Femur (tissue), 1 donor: ENCODE results near the gene EOLA2.
"Not testable (repeated sequence)": the region's sequence is repeated elsewhere in the genome, so short reads cannot be mapped to it uniquely, and the experiment has no call there.

Experiments
- DNase-seq: peaks from one replicate; pipeline ENCODE4 v3.0.0-alpha.2; 2017

Gene EOLA2

DNA sequence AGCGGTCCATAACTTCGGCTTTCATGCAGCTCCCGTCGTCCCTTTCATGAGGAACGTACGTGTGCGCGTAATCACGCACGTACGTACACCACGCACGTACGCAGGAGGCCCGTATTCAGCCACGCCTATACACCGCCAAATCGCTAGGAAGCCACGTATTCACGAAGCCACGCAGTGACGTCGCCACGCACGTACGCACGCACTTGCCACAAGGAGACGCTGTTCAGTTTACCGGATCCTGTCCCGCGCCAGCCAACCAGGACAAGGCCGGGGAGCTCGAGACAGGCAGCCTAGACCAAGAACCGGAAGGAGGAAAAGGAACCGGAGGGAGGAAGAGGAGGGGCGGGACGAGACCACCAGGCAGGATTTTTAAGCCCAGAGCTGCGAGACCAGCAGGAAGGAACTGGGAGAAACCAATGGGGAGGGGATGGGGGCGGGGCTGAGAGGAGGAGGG, at the start of gene EOLA2:
TSS of gene EOLA2 (minus strand) at position 65 of the 454 bp plus-strand sequence. CDS start 4,617 bp downstream, outside the sequence.
- peak; percentile 98 for DNase-seq

DNA sequence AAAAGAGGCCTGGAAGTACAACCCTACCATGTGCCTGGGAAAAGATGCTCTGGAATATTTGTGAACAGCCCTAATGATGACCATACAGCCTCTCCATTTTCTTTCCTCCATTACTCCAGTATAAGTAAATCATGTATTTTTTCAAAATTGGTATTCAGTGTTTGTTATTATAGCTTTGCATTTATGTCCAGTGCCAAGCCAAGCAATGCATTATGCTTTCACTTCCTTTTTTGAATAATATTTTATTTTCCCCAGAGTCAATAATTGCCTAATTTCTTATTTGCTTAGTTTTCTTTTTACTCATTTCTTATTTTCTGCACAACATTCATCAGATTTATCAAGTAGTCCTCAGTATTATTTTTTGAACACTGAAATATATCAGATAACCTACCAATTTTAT, 49.3 kb upstream of the EOLA2 start:
- no peak for DNase-seq

DNA sequence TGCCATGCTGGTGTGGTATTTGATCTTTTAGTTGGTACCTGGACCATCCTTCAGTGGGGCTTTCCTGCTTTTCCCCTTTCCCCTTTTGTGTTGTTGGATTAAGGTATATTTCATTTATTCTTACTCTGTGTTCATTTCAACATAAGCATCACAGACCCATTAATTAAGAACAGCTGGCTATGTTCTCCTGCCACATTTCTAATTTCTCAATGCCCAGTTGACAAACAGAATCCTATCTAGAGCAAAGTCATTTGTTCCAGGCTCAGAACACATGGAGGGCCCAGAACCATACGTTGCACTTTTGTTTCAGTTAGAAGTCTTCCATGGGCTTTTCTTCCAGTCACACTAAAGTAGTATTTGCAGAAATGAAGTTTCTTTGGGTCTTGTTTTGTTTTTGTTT, 46.1 kb upstream of the EOLA2 start:
- no peak for DNase-seq

DNA sequence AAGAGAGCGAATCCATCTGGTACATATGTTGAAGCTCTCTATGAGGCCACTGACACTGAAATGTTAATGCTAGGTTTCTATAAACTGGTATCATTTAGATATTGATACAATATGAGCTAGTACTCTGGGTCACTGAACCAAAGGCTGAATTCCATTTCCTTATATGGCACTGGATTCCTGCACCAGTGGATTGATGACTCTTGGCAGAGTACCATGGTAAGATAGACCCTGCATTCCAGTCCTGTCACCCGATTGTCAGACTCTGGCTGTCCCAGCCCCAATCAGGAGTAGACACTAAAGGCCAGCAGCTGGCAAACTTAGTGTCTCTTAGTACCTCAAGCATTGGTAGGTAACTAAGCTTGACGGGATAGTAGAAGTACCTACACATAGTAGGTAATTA, 44.0 kb upstream of the EOLA2 start:
- DNase-seq: no peak

DNA sequence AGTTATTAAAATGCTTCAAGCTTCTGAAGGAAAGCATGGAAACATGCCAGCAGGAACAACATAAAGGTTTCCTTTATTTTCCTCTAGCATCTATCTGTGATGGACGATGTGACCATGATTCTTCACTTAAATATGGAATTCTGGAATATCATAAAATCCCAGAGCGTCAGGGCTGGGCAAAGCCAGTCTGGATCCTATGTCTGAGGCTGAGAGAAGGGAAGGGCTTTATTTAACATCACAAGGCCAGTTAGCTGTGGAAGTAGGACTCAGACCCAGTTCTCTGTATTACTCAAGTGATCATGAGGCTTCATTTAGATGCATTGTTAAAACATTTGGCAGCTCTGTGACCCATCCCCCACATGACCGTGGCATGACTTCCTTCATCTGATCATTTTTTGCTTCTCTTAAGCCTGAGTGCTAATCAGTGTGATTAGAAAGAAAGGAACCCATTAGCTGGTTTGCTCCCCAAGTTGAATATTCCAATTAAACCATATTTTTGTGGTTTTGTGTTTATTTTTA, 40.9 kb upstream of the EOLA2 start:
- DNase-seq: no peak

- DNase-seq: peak; percentile 63
Measured at GRCh38 chrX:149962859-149963757, 24.8 kb upstream of the EOLA2 start.

GRCh38 chrX:149962010-149962409, 23.7 kb upstream of the EOLA2 start:
- DNase-seq: no peak

- DNase-seq: no peak
Measured at GRCh38 chrX:149961572-149961971, 23.3 kb upstream of the EOLA2 start.

- DNase-seq: no peak
Measured at GRCh38 chrX:149950681-149951080, 12.4 kb upstream of the EOLA2 start.

DNA sequence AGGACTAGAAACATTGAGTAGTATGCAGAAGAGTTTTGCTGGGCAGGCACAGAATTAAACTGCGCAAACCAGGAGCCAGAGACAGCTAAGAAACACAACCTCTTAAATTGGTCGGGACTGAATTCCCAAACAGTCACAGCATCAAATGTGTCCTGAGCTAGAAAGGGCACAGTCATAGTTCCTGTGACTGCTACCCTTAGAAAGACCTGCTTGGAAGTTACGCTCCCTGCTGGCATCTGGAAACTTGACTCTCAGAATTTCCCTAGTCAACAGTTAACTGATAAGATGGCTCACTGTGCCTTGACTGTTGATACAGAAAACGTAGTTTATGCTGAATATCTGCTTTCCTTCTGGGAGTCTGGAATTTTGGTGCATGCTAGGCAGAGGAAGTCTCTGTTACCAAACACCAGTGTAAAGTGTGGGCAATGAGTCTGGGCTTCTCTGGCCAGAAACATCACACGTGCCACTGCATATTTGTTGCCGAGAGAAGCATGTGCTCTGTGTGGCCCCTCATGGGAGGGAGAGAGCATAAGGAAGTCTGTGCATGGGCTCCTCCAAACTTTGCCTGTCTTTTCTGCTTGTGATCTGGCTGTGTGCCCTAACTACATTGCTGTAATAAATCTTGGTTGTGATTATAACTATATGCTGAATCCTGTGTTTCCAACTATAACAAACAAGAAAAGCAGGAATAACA, 11.6 kb upstream of the EOLA2 start:
- DNase-seq: no peak

GRCh38 chrX:149948016-149948415, 9.7 kb upstream of the EOLA2 start:
- no peak for DNase-seq

- DNase-seq: not testable (repeated sequence)
Measured at GRCh38 chrX:149946932-149947331, 8.6 kb upstream of the EOLA2 start.

DNA sequence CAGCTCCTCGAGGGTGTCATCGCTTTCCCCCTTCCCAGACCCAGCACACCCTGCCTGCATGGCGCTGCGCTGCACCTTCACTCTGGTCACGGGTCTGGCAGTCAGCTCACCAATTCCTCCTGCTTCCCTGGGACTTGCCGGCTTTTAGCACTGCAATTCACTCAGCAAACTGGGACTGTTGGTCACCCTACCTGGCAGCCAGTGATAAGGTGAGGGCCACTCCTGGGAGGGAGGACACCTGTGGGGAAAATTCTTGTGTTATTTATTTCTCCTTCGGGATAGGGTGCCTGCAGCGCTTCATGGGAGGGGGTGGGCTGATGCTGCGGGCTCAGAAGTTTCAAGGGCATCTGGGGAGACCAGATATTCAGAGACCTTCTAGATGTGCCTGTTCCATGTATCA, 7.5 kb upstream of the EOLA2 start:
- DNase-seq: not testable (repeated sequence)

GRCh38 chrX:149945087-149945670, 6.9 kb upstream of the EOLA2 start:
- not testable (repeated sequence) for DNase-seq

- not testable (repeated sequence) for DNase-seq
Measured at GRCh38 chrX:149940674-149941024, 2.4 kb upstream of the EOLA2 start.

DNA sequence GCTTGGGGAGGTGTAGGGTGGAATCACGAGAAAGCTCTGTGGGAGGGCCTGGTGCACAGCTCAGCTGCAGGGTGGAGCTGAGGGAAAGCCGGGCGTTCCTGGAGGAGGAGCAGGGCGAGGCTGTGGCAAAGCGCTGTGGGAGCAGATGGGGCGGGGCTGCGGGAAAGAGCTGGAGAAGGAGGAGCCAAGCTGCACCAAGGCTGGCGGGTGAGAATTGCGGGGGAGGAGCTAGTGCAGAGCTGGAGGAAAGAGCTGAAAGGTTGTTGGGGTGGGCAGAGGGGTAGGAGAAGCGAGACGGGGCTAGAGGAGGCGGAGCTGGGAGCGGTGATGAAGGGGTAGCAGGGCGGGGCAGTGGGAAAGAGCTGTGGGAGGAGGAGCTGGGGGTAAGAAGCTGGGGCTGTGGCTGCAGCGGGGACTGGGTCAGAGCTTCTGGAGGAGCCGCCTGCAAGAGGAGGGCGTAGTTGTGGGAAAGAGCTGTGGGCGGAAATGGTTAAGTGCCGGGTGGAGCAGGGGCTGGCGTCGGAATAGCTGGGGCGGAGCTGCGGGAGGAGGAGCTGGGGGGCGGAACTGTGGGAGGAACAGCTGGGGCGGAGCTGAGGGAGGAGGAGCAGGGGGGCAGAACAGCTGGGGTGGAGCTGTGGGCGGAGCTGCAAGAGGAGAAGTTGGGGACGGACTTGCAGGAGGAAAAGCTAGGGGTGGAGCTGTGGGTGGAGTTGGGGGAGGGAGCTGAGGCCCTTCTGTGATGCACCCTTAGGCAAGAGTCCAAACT, 1.8 kb upstream of the EOLA2 start:
- DNase-seq: peak; percentile 97

- DNase-seq: no peak
Measured at GRCh38 chrX:149939655-149939904, 1.3 kb upstream of the EOLA2 start.

DNA sequence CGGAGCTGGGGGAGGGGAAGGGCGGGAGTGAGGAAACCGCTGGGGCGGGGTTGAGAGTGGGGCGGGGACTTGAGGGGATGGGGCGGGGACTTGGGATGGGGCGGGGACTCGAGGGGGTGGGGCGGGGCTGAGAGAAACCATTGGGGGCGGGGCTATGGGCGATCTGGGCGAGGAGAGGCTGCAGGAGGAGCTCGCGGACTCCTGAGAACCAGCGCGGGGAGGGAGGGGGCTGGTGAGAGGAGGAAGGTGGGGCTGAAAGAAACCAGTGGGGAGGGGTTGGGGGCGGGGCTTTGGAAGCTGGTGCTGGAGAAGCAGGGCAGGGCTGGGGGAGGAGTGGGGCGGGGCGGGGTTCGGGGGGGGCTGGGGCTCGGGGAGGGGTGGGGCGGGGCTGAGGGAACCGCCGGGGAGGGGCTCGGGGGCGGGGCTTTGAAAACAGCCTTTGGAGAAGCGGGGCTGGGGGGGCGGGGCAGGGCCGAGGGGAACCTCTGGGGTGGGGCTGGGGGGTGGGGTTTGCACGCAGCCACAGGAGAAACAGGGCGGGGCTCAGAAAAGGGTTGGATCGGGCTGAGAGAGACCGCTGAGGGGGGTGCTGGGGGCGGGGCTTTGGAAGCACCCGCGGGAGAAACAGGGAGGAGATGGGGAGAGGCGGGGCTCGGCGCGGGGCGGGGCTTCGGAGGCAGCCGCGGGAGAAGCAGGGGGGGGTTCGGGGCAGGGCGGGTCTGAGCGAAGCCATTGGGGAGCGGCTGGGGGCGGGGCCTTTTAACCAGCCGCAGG, 777 bp upstream of the EOLA2 start:
- peak; percentile 96 for DNase-seq

- DNase-seq: peak; percentile 28
Measured at GRCh38 chrX:149937871-149938426, 342 bp downstream of the EOLA2 start.

- DNase-seq: not testable (repeated sequence)
Measured at GRCh38 chrX:149937328-149937727, 963 bp downstream of the EOLA2 start.

GRCh38 chrX:149933547-149933946, 4.7 kb downstream of the EOLA2 start:
- DNase-seq: not testable (repeated sequence)

GRCh38 chrX:149932970-149933369, 5.3 kb downstream of the EOLA2 start:
- DNase-seq: not testable (repeated sequence)
